PFSK-1 (cell line): ENCODE measurements around the gene PPFIA1.

Experiments used
- POLR2AphosphoS5 ChIP-seq: IDR thresholded peaks from 2 replicates; pipeline ENCODE4 v1.6.1; 2012; ENCODE audit warnings: low read depth, mild to moderate bottlenecking, control low read depth, low read length, moderate library complexity
- REST ChIP-seq, 2 experiments: IDR thresholded peaks; 2 replicates each; pipeline versions ENCODE4 v1.6.1 to v1.8.0; 2011 to 2012; ENCODE audit warnings: low read depth in 2 of 2, low read length in 2 of 2, control low read depth in 1 of 2, inconsistent platforms in 1 of 2, mild to moderate bottlenecking in 1 of 2, moderate library complexity in 1 of 2; ENCODE audit not compliant: insufficient read depth in 1 of 2
- SIN3A ChIP-seq: IDR thresholded peaks from 2 replicates; pipeline ENCODE4 v1.6.1; 2012; ENCODE audit warnings: mild to moderate bottlenecking, low read length, moderate library complexity, borderline replicate concordance; ENCODE audit not compliant: insufficient read depth
- TAF1 ChIP-seq: IDR thresholded peaks from 2 replicates; pipeline ENCODE4 v1.6.1; 2012; ENCODE audit warnings: low read length, control low read depth, borderline replicate concordance; ENCODE audit not compliant: insufficient read depth

GRCh38 chr11:70327717-70328116, 57.2 kb downstream of the PPFIA1 start:
- TF ChIP-seq POLR2AphosphoS5 (no peak), REST (IDR thresholded peaks at IDR 0.05; ENCODE audit: insufficient read depth in 1 of 2, low read depth in 2 of 2, low read length in 2 of 2) (no peak), SIN3A (no peak), TAF1 (no peak)
